ENCODE data around the gene LRP2BP. TPM values are rescaled to one million over a fixed set of nuclear protein-coding genes. Genes with fewer than 3 reads are reported as not detected.
"Not testable (repeated sequence)": the region's sequence is repeated elsewhere in the genome, so short reads cannot be mapped to it uniquely, and the experiment has no call there.

The LRP2BP gene
- polyA plus RNA-seq, 1 donor from 2014 or later, result 1.1 TPM

DNA sequence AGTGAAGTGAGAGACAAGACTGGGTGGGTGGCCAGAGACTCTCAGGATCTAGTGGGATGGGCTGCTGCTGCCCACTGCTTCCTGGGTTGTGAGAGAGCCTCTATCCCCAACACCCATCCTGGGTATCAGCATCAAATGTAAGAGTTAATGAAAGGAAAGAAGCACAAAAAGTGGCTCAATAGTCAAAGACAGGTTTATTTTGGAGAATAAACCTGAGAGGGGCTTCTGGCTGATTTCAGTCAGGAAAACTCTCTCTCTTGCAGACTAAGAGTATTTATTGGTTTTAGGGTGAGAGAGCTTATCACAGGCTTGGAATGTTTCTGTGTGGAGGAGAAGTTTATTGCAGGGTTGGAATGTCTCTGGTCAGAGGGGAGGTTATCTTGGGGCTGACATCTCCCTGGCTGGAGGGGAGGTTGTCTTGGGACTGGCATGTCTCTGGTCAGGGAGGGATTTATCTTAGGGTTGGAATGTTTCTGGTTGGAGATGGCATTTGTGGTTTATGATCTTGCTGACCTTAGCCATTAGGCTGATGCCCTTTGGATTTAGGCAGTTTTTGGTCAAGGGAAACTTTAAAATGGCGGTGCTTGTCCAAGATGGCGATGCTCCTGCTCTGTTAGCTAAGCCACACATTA, 65.7 kb downstream of the LRP2BP start:
- H3K9ac ChIP-seq (ENCODE audit: low read length); H3K27ac ChIP-seq (ENCODE audit: low read length); H3K9me3 ChIP-seq (ENCODE audit: low read length); H3K9me2 ChIP-seq (ENCODE audit: insufficient read depth, low read length); H3K27me3 ChIP-seq (ENCODE audit: insufficient read depth, low read depth, low read length); H3K36me3 ChIP-seq (ENCODE audit: insufficient read depth, low read length); H3K4me2 ChIP-seq (ENCODE audit: low read length); H4K20me1 ChIP-seq (ENCODE audit: insufficient read depth); H3F3A ChIP-seq (ENCODE audit: insufficient read depth, low read length, poor library complexity, severe bottlenecking); H2AFZ ChIP-seq (ENCODE audit: low read depth, low read length); H3K79me2 ChIP-seq (replicated peaks; ENCODE audit: insufficient read depth, low read length); H3K4me3 ChIP-seq (ENCODE audit: low read length): not testable (repeated sequence)

DNA sequence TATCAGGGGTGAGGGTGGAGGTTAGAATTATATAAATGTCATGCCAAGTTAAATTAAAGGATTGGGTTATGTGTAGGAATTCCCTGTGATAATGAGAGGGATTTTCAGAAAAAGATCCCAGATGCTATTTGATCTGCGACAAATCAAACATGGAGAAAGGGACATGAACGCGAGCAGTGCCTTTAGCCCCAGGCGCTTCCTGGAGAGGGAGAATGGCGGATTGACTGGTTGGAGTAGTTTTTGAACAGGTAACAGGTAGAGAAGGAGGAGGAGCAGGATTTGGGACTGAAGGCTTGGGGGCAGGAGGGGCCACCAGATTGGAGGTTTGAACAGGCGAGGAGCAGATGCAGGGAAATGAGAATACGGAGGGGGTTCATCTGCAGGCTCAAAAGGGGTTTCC, 67.1 kb downstream of the LRP2BP start:
- TF ChIP-seq EP300 (conservative IDR thresholded peaks at IDR 0.05; ENCODE audit: poor library complexity, severe bottlenecking) (no peak), TAF1 (IDR thresholded peaks at IDR 0.05; ENCODE audit: low read depth) (no peak), RAD21 (conservative IDR thresholded peaks at IDR 0.05) (no peak), SMC3 (conservative IDR thresholded peaks at IDR 0.05; ENCODE audit: poor library complexity) (no peak), REST (IDR thresholded peaks at IDR 0.05; ENCODE audit: borderline replicate concordance) (no peak), POLR2AphosphoS5 (IDR thresholded peaks at IDR 0.05) (no peak), EZH2 (IDR thresholded peaks at IDR 0.05; ENCODE audit: borderline replicate concordance, insufficient read depth, low read length, poor library complexity, severe bottlenecking) (no peak), MXI1 (conservative IDR thresholded peaks at IDR 0.05; ENCODE audit: poor library complexity, severe bottlenecking) (no peak), CTCF (IDR thresholded peaks at IDR 0.05; ENCODE audit: poor library complexity, severe bottlenecking) (no peak)
- Histone ChIP-seq H3K9ac (ENCODE audit: low read length) (no peak overlapping the region), H3K79me2 (replicated peaks; ENCODE audit: insufficient read depth, low read length) (no peaks in the 10 kb centered on the region), H3K27me3 (ENCODE audit: insufficient read depth, low read depth, low read length) (no peaks in the 10 kb centered on the region), H3K9me2 (ENCODE audit: insufficient read depth, low read length) (no peaks in the 10 kb centered on the region), H2AFZ (ENCODE audit: low read depth, low read length) (no peak overlapping the region), H3K9me3 (ENCODE audit: low read length) (no peaks in the 10 kb centered on the region), H4K20me1 (ENCODE audit: insufficient read depth) (no peaks in the 10 kb centered on the region), H3K27ac (ENCODE audit: low read length) (no peak overlapping the region), H3K4me2 (ENCODE audit: low read length) (no peak overlapping the region), H3K36me3 (ENCODE audit: insufficient read depth, low read length) (no peaks in the 10 kb centered on the region), H3K4me3 (ENCODE audit: low read length) (no peak overlapping the region), H3F3A (ENCODE audit: insufficient read depth, low read length, poor library complexity, severe bottlenecking) (no peaks in the 10 kb centered on the region)

DNA sequence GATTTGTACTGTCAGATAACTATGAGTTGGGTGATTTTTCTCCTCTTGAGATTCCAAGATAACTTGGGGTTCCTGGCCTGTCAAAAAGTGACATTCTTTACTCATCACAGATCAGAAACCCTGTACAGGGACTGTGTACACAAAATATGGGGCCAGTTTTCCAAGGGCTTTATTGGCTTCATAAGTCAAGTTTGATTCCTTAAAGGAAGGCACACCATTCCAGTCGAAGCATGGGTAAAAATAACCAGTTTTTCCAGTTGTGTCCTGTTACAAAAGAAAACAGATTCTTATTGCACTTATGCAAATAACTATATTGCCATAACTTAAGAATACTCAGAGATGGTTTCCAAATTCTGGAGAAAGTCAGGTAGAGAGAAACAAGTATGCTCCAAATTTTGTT, 70.0 kb downstream of the LRP2BP start:
- not testable (repeated sequence) for H3K4me2 ChIP-seq (ENCODE audit: low read length); H3K27ac ChIP-seq (ENCODE audit: low read length); H3K4me3 ChIP-seq (ENCODE audit: low read length); H3F3A ChIP-seq (ENCODE audit: insufficient read depth, low read length, poor library complexity, severe bottlenecking); H2AFZ ChIP-seq (ENCODE audit: low read depth, low read length); H4K20me1 ChIP-seq (ENCODE audit: insufficient read depth); H3K9me2 ChIP-seq (ENCODE audit: insufficient read depth, low read length); H3K79me2 ChIP-seq (replicated peaks; ENCODE audit: insufficient read depth, low read length); H3K9me3 ChIP-seq (ENCODE audit: low read length); H3K9ac ChIP-seq (ENCODE audit: low read length); H3K36me3 ChIP-seq (ENCODE audit: insufficient read depth, low read length); H3K27me3 ChIP-seq (ENCODE audit: insufficient read depth, low read depth, low read length)

DNA sequence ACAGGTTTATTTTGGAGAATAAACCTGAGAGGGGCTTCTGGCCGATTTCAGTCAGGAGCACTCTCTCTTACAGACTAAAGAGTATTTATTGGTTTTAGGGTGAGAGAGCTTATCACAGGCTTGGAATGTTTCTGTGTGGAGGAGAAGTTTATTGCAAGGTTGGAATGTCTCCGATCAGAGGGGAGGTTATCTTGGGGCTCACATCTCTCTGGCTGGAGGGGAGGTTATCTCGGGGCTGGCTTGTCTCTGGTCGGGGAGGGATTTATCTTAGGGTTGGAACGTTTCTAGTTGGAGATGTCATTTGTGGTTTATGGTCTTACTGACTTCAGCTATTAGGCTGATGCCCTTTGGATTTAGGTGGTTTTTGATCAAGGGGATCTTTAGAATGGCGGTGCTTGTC, 71.4 kb downstream of the LRP2BP start:
- H4K20me1 ChIP-seq (ENCODE audit: insufficient read depth); H3K9ac ChIP-seq (ENCODE audit: low read length); H3K4me3 ChIP-seq (ENCODE audit: low read length); H3K9me3 ChIP-seq (ENCODE audit: low read length); H3K79me2 ChIP-seq (replicated peaks; ENCODE audit: insufficient read depth, low read length); H3K36me3 ChIP-seq (ENCODE audit: insufficient read depth, low read length); H3K27ac ChIP-seq (ENCODE audit: low read length); H3K27me3 ChIP-seq (ENCODE audit: insufficient read depth, low read depth, low read length); H3K9me2 ChIP-seq (ENCODE audit: insufficient read depth, low read length); H3K4me2 ChIP-seq (ENCODE audit: low read length); H3F3A ChIP-seq (ENCODE audit: insufficient read depth, low read length, poor library complexity, severe bottlenecking); H2AFZ ChIP-seq (ENCODE audit: low read depth, low read length): not testable (repeated sequence)

All from neural cell (in vitro differentiated cells).